ENCODE measurements around the gene GJB3.

The GJB3 gene

DNA sequence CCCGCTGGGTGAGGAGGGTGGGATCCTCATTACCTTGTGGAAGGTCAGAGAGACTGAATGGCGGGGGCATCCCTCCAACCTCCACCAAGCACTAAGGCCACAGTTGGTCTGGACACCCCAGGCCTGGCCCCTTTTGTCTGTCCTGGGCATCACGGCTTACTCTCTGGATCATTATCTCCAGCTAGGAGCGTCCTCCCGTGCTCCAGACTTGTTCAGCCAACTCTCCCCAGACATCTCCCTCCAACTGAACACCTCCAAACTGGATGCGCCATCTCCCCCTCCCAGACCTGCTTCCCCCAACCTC lies 33.4 kb upstream of the GJB3 start:
- DNase-seq (ENCODE audit: low read depth), result no peak
- TF ChIP-seq MYC (IDR thresholded peaks at IDR 0.05; ENCODE audit: low read depth, low read length), result no peak
- TF ChIP-seq, protein P1, sequence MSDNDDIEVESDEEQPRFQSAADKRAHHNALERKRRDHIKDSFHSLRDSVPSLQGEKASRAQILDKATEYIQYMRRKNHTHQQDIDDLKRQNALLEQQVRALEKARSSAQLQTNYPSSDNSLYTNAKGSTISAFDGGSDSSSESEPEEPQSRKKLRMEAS (IDR thresholded peaks at IDR 0.05; ENCODE audit: low read depth, low read length), result no peak
- TF ChIP-seq, protein P2, sequence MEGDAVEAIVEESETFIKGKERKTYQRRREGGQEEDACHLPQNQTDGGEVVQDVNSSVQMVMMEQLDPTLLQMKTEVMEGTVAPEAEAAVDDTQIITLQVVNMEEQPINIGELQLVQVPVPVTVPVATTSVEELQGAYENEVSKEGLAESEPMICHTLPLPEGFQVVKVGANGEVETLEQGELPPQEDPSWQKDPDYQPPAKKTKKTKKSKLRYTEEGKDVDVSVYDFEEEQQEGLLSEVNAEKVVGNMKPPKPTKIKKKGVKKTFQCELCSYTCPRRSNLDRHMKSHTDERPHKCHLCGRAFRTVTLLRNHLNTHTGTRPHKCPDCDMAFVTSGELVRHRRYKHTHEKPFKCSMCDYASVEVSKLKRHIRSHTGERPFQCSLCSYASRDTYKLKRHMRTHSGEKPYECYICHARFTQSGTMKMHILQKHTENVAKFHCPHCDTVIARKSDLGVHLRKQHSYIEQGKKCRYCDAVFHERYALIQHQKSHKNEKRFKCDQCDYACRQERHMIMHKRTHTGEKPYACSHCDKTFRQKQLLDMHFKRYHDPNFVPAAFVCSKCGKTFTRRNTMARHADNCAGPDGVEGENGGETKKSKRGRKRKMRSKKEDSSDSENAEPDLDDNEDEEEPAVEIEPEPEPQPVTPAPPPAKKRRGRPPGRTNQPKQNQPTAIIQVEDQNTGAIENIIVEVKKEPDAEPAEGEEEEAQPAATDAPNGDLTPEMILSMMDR (IDR thresholded peaks at IDR 0.05; ENCODE audit: low read depth, low read length), result no peak
- H3K4me3 ChIP-seq (ENCODE audit: low read depth, low read length), result no peak overlapping the region

DNA sequence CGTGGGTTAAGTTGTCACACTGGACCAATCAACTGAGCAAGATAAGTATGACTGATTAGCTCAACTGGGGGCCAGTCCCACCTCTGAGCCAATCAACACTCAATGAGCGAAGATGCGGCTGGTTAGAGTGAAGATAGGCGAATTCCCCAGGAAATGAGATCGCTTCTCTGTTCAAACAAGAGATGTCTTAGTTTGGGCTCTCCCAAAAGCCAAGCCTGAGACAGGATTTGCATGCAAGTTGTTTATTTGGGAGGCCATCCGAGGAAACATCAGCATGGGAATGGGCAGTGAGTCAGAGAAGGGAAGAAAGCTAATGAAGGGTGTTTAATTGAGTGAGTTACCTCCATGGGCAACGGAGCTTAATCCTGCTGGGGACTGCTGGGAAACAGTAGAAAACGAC lies 31.0 kb upstream of the GJB3 start:
- TF ChIP-seq, protein P2 (IDR thresholded peaks at IDR 0.05; ENCODE audit: low read depth, low read length), result no peak
- TF ChIP-seq MYC (IDR thresholded peaks at IDR 0.05; ENCODE audit: low read depth, low read length) (no peak), POLR2A (IDR thresholded peaks at IDR 0.05; ENCODE audit: extremely low read depth, insufficient read length) (no peak)
- TF ChIP-seq, protein P1 (IDR thresholded peaks at IDR 0.05; ENCODE audit: low read depth, low read length), result no peak
- DNase-seq (ENCODE audit: low read depth), result no peak
- H3K4me3 ChIP-seq (ENCODE audit: low read depth, low read length), result no peak overlapping the region

DNA sequence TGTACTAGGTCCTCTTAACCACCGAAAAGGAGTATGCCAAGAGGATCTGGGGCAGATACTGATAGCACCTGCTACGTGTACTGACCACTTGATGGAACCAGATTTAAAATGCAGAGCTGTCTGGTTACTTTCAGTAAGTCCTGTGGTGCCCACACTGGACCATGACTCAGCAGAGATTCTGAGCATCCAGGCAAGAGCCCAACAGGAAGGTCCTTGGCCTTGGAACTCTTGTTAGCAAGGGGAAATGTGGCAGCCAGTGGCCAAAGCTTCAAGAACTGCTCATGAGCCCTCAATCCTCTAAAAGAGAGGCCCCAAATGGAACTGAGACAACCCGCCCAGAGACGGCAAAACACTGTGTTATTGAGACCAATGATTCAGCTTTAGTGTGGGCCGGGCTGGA lies 30.4 kb upstream of the GJB3 start:
- TF ChIP-seq POLR2A (IDR thresholded peaks at IDR 0.05; ENCODE audit: extremely low read depth, insufficient read length) (no peak), MYC (IDR thresholded peaks at IDR 0.05; ENCODE audit: low read depth, low read length) (no peak)
- TF ChIP-seq, protein P2 (IDR thresholded peaks at IDR 0.05; ENCODE audit: low read depth, low read length), result no peak
- TF ChIP-seq, protein P1 (IDR thresholded peaks at IDR 0.05; ENCODE audit: low read depth, low read length), result no peak
- H3K4me3 ChIP-seq (ENCODE audit: low read depth, low read length), result no peak overlapping the region
- DNase-seq (ENCODE audit: low read depth), result no peak

DNA sequence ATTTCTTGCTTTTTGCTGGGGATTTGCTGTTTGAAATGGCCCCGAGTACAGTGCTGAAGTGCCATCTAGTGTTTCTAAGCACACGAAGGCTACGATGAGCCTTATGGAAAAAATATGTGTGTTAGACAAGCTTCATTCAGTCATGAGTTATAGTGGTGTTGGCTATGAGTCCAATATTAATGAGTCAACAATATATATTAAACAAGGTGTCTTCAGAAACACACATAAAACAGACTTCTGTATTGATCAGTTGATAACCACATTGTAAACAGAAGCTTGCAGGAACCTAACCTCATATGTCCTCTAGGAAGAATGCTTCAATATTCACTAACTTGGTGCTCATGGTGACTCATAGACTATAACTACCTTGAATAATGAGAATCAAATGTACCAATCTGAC lies 27.9 kb upstream of the GJB3 start:
- no peak overlapping the region for H3K4me3 ChIP-seq (ENCODE audit: low read depth, low read length)
- TF ChIP-seq, protein P2 (IDR thresholded peaks at IDR 0.05; ENCODE audit: low read depth, low read length), result no peak
- TF ChIP-seq MYC (IDR thresholded peaks at IDR 0.05; ENCODE audit: low read depth, low read length), result no peak
- no peak for DNase-seq (ENCODE audit: low read depth)

DNA sequence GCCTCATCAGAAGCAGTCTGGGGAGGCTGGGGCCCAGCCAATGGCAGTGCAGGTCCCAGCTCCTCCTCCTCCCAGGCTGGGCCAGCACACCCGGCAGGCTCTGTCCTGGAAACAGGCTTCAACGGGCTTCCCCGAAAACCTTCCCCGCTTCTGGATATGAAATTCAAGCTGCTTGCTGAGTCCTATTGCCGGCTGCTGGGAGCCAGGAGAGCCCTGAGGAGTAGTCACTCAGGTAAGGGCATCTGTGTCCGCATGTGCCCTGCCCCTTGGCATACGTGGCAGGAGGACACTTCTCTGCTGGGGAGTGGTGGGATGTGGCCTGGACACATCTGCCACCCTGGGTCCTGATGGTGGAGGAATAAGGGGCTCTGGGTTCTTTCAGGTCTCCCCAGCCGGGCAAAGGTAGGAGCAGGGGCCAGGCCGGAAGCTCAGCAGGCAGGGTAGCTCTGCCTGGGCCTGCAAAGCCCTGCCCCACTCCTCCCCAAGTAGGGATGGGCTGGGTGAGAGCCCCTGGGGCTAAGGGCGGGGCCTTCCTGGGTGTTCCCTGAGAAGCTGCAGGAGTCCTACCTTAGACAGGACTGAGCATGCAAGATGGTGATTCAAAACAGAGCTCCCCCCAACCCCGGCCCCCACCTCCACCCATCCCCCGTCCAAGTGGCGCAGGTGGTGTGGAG lies 25.9 kb upstream of the GJB3 start, which contains the start of gene GJB5:
TSS of gene GJB5 (plus strand) at position 84 of the 674 bp plus-strand sequence. CDS start 2,284 bp downstream, outside the sequence.
- TF ChIP-seq, protein P1 (IDR thresholded peaks at IDR 0.05; ENCODE audit: low read depth, low read length), result no peak
- TF ChIP-seq, protein P2 (IDR thresholded peaks at IDR 0.05; ENCODE audit: low read depth, low read length), result no peak
- no peak for TF ChIP-seq POLR2A (IDR thresholded peaks at IDR 0.05; ENCODE audit: extremely low read depth, insufficient read length)
- TF ChIP-seq MYC (IDR thresholded peaks at IDR 0.05; ENCODE audit: low read depth, low read length), result no peak
- DNase-seq (ENCODE audit: low read depth), result no peak
- no peak within 1 kb of the TSS for H3K4me3 ChIP-seq (ENCODE audit: low read depth, low read length)

DNA sequence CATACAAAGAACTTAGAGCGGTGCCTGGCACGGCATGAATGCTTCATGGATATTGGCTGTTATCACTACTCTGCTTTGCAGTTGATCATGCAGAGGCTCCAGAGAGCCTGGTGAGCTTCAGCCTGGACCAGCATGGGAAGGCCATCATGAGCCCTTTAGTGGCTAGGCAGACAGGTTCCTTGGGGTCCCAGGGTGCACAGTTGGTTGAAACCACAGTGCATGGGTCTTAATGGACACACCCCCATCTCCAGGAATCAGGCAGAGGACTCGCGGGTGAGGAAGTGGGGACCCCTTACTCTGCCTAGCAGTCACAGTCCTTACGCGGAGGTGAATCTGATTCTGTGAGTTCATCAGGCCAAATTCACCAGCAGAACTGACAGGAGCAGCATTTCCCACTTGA lies 25.1 kb upstream of the GJB3 start:
- no peak for DNase-seq (ENCODE audit: low read depth)
- no peak for TF ChIP-seq MYC (IDR thresholded peaks at IDR 0.05; ENCODE audit: low read depth, low read length)
- TF ChIP-seq POLR2A (IDR thresholded peaks at IDR 0.05; ENCODE audit: extremely low read depth, insufficient read length), result no peak
- TF ChIP-seq, protein P2 (IDR thresholded peaks at IDR 0.05; ENCODE audit: low read depth, low read length), result no peak
- TF ChIP-seq, protein P1 (IDR thresholded peaks at IDR 0.05; ENCODE audit: low read depth, low read length), result no peak
- no peak overlapping the region for H3K4me3 ChIP-seq (ENCODE audit: low read depth, low read length)

Measured in NB4 (cell line).